Muscle layer of colon (tissue), 2 donors: ENCODE measurements around the gene SWAP70.

ENCODE experiments used
- H3K27ac ChIP-seq: one replicate; pipeline ENCODE4 v1.7.0; 2013; ENCODE audit warnings: low read depth, mild to moderate bottlenecking, low read length, moderate library complexity
- H3K27me3 ChIP-seq, 2 donors: one replicate each; pipeline ENCODE4 v1.7.0; 2013; ENCODE audit warnings: low read length in 2 of 2, mild to moderate bottlenecking in 2 of 2; ENCODE audit not compliant: insufficient read depth in 2 of 2, control insufficient read depth in 1 of 2
- H3K36me3 ChIP-seq: one replicate; pipeline ENCODE4 v1.7.0; 2013; ENCODE audit warnings: mild to moderate bottlenecking, low read length; ENCODE audit not compliant: insufficient read depth
- H3K4me1 ChIP-seq: one replicate; pipeline ENCODE4 v1.7.0; 2013; ENCODE audit warnings: mild to moderate bottlenecking, low read length; ENCODE audit not compliant: insufficient read depth
- H3K4me3 ChIP-seq, 2 donors: one replicate each; pipeline ENCODE4 v1.7.0; 2013; ENCODE audit warnings: low read length in 2 of 2, low read depth in 1 of 2, mild to moderate bottlenecking in 1 of 2, moderate library complexity in 1 of 2
- H3K9ac ChIP-seq: one replicate; pipeline ENCODE4 v1.7.0; 2013; ENCODE audit warnings: low read length
- H3K9me3 ChIP-seq: one replicate; pipeline ENCODE4 v1.7.0; 2013; ENCODE audit warnings: mild to moderate bottlenecking, low read length
- donor health status: abdominal sarcoma.
- donor health status: Adenocarcinoma of cecum.

SWAP70 gene

DNA sequence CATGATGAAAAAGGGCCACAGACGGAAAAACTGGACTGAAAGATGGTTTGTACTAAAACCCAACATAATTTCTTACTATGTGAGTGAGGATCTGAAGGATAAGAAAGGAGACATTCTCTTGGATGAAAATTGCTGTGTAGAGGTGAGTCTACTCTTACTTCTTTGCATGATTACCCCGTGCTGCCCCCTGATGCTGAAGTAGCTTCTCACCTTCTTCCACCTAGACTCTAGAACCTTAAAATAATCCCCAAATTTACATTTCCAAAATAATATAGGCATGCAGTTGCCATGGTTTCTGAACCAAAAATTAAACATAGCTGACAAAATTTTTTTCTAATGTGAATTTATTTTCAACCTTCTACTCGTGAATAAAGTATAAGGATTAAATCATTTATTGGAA, 64.2 kb downstream of the SWAP70 start:
- H3K4me1 ChIP-seq = no peaks in the 10 kb centered on the region
- H3K9me3 ChIP-seq = no peaks in the 10 kb centered on the region
- H3K27ac ChIP-seq = no peak overlapping the region
- no peaks in the 10 kb centered on the region for H3K27me3 ChIP-seq
- no peak overlapping the region for H3K9ac ChIP-seq
- peaks cover 32% of the 10 kb centered on the region for H3K36me3 ChIP-seq
- no peak overlapping the region for H3K4me3 ChIP-seq

DNA sequence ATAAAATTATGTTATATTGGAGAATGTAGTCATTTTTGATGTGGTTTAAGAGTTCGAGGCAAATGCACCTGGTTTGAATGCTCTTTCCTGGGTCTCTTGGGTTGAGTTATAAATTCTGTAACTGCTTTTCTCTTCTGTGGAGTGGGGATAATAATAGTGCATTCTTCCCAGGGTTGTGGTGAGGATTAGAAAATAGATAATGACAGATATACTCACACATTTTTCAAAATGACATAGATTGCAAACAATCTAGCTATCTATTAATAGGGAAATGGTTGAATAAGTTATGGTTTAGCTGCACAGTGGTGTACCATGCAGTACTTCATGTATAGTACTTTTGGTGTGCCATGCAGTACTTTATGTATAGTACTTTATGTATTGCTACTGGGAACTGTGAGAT, 67.4 kb downstream of the SWAP70 start:
- Histone ChIP-seq H3K36me3 (peaks cover 39% of the 10 kb centered on the region), H3K4me3 (no peak overlapping the region), H3K9me3 (no peaks in the 10 kb centered on the region), H3K9ac (no peak overlapping the region), H3K27me3 (no peaks in the 10 kb centered on the region), H3K27ac (no peak overlapping the region), H3K4me1 (no peaks in the 10 kb centered on the region)

DNA sequence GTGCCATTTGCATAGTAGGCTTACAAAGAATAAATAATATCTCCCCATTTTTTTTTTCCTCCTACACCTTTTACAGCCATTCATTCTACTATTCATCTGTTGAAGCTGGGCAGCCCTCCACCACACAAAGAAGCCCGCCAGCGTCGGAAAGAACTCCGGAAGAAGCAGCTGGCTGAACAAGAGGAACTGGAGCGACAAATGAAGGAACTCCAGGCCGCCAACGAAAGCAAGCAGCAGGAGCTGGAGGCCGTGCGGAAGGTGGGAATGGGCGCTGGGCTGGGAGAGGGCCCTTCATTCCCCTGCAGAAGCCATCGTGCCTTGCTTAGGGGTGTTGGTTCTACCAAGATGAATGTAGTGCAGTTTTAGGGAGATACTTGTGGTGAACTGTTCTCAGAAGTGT, 68.6 kb downstream of the SWAP70 start:
- Histone ChIP-seq H3K4me1 (no peaks in the 10 kb centered on the region), H3K9me3 (no peaks in the 10 kb centered on the region), H3K9ac (no peak overlapping the region), H3K4me3 (no peak overlapping the region), H3K36me3 (peaks cover 46% of the 10 kb centered on the region), H3K27ac (no peak overlapping the region), H3K27me3 (no peaks in the 10 kb centered on the region)

DNA sequence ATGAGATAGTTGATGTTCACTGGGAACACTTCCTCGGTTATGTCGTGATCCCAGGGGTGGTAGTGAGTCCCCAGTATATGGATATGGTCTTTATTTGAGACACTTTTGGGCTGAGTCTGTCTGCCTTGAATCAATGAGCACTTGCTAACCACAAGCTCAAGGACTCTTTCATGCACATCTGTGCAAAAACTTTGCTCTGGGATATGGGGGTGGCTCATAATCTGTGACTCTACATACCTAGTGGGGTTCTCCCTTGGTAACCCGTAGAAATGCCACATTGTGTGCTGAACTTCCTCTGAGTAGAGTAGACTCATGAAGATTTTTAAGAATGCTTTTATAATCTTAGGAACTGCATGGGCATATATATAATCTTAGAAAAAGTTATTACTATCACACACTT, 69.3 kb downstream of the SWAP70 start:
- peaks cover 44% of the 10 kb centered on the region for H3K36me3 ChIP-seq
- H3K9ac ChIP-seq = no peak overlapping the region
- H3K27ac ChIP-seq = no peak overlapping the region
- no peaks in the 10 kb centered on the region for H3K27me3 ChIP-seq
- H3K4me3 ChIP-seq = no peak overlapping the region
- peaks cover 4% of the 10 kb centered on the region for H3K4me1 ChIP-seq
- no peaks in the 10 kb centered on the region for H3K9me3 ChIP-seq

DNA sequence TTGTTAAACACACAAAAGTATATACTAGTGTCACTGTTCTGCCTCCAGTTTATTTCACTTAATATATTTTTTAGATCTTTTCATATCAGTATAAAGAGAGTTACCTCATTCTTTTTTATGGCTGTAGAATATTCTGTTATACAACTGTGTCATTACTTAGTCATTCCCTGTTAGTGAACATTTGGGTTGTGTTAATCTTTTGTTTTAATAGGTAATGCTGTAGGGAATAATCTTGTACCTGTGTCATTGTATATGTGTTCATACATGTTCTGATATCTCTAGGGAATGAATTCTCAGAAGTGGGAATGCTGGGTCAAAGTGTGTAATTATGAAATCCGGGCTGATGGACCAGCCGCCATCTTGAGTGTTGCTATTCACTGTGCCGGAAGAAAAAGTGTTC, 71.4 kb downstream of the SWAP70 start:
- no peaks in the 10 kb centered on the region for H3K27me3 ChIP-seq

DNA sequence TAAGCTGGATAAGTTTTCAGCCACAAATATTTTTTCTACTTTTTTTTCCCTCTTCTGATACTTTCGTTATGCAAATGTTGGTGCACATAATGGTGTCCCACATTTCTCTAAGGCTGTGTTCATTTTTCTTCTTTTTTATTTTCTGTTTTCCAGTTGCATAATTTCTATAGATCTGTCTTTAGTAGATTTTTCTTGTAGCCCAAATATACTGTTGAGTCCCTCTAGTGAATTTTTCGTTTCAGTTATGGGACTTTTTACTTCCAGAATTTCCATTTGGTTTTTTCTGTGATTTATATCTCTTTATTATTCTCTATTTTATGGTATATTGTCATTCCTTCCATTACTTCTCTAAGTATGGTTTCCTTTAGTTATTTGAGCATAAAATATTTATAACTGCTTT, 72.0 kb downstream of the SWAP70 start:
- H3K4me3 ChIP-seq = no peak overlapping the region
- H3K36me3 ChIP-seq = peaks cover 51% of the 10 kb centered on the region
- H3K9ac ChIP-seq = no peak overlapping the region
- H3K4me1 ChIP-seq = peaks cover 8% of the 10 kb centered on the region
- H3K9me3 ChIP-seq = no peaks in the 10 kb centered on the region
- H3K27ac ChIP-seq = no peak overlapping the region
- no peaks in the 10 kb centered on the region for H3K27me3 ChIP-seq

More for the DNA sequence above, 71.4 kb downstream of the SWAP70 start:
- Histone ChIP-seq H3K9ac (no peak overlapping the region), H3K4me3 (no peak overlapping the region), H3K36me3 (peaks cover 44% of the 10 kb centered on the region), H3K4me1 (peaks cover 8% of the 10 kb centered on the region), H3K27ac (no peak overlapping the region), H3K9me3 (no peaks in the 10 kb centered on the region)

DNA sequence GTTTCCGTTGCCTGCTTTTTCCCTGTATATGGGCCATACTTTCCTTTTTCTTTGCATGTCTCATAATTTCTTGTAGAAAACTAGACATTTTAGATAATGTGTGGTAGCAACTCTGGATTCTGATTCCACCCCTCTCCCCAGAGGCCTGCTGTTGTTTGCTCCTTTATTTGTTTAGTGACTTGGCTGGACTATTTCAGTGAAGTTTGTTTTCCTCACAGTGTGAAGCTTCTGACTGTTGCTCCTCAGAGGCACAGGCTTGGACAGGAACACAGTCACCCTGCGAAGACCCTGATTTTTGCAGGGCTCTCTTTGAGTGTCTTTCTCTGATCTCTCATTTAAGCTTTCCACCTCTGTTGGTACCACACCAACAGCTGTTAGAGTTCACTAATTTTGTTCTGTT, 72.5 kb downstream of the SWAP70 start:
- peaks cover 51% of the 10 kb centered on the region for H3K36me3 ChIP-seq
- peaks cover 8% of the 10 kb centered on the region for H3K4me1 ChIP-seq
- no peak overlapping the region for H3K4me3 ChIP-seq
- H3K9ac ChIP-seq = no peak overlapping the region
- H3K27ac ChIP-seq = no peak overlapping the region
- no peaks in the 10 kb centered on the region for H3K27me3 ChIP-seq
- H3K9me3 ChIP-seq = no peaks in the 10 kb centered on the region

DNA sequence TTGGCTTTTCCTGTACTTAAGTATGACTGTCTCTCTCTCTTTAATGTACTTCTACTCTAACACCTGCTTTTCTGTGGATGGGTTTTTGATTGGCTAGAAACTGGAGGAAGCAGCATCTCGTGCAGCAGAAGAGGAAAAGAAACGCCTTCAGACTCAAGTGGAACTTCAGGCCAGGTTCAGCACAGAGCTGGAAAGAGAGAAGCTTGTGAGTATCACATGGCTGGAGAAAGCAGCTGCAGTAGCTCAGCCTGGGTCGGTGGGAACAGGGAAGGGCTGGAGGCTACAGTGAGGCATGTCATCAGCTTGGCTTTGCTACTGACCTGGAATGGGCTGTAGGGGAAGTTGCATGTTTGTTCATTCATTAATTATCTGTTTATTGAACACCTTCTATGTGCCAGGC, 74.2 kb downstream of the SWAP70 start:
- H3K4me1 ChIP-seq = peaks cover 8% of the 10 kb centered on the region
- no peaks in the 10 kb centered on the region for H3K27me3 ChIP-seq
- H3K36me3 ChIP-seq = peaks cover 40% of the 10 kb centered on the region
- no peak overlapping the region for H3K9ac ChIP-seq
- H3K27ac ChIP-seq = peak overlapping the region; percentile 0
- no peak overlapping the region for H3K4me3 ChIP-seq
- no peaks in the 10 kb centered on the region for H3K9me3 ChIP-seq

DNA sequence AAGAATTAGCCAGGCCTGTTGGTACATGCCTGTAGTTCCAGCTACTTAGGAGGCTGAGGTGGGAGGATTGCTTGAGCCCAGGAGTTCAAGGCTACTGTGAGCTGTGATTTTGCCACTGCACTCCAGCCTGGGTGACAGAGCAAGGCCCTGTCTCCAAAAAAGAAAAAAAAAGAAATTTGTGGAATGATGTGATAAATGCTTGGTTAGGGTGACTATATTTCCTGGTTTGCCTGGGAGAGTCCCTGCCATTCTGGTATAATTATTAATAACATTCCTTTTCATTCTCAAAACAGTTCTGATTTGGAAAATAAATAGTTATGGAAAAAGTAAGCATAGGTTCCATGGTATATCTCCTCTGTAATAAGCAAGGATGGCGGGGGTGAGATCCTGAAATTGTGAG, 74.8 kb downstream of the SWAP70 start:
- H3K4me1 ChIP-seq = peaks cover 8% of the 10 kb centered on the region
- H3K4me3 ChIP-seq = no peak overlapping the region
- no peaks in the 10 kb centered on the region for H3K9me3 ChIP-seq
- H3K9ac ChIP-seq = no peak overlapping the region
- H3K36me3 ChIP-seq = peaks cover 36% of the 10 kb centered on the region
- H3K27ac ChIP-seq = no peak overlapping the region
- no peaks in the 10 kb centered on the region for H3K27me3 ChIP-seq

DNA sequence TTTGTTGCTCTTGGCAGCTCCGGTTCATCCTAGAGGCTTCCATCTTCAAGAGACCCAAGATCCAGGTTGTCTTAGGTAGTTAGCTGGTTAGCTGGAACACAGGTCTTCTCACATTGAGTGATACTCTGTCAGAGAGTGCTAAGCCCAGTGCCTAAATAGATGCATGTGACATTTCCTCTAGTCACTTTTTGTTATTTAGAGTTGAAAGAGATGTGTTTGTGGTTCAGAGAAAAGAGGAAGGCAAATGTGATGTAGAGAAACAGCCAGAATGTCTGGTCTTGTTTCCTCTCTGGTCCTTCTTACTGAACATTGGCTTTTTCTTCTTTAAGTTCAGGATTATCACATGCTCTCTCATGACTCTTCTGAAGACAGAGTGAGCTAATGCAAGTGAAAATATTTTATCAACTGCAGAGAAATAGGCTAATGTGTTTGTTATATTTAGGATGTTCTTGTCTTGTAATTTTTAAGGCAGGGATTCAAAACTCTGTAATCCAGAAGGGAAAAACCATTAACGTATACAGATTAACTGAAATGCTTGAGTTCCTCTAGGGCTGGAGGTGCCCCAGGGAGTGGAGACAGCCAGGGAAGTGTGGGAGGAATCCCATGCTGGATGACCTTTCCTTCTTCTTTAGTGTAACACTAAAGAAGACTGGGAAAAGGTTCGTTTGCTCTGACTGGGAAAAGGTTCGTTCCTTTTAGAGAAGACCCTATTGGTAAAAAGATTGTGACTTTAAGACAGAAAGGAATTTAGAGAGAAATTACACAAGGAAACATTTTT, 75.4 kb downstream of the SWAP70 start:
- H3K27ac ChIP-seq = no peak overlapping the region
- H3K36me3 ChIP-seq = peaks cover 36% of the 10 kb centered on the region
- H3K27me3 ChIP-seq = no peaks in the 10 kb centered on the region

DNA sequence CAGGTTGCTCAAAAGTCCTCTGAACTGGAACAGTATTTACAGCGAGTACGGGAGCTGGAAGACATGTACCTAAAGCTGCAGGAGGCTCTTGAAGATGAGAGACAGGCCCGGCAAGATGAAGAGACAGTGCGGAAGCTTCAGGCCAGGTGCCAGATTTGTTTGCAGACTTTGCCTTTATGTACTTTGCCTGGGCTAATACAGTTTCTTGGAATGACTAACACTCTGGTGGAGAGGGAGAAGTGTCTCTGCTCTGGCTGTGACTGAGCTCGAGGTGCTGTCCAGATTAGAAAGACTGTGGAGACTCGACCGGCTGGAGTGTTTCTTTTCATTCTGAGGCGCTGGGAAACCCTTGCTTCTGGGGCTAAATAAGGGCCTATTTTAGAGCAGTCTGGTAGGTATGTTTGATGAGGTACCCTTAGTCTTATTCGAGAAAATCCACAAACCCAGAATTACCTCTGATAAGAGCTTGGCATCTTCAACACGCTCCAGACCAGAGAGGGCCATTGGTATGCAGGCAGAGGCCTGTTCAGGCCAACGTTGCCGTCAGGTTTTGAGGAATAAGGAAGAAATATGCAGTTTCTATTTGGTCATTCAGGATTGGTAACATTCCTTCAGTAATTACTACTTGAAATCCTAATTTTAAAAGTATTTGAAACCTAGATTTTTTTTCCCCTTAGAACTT, 76.5 kb downstream of the SWAP70 start:
- peaks cover 8% of the 10 kb centered on the region for H3K4me1 ChIP-seq
- H3K4me3 ChIP-seq = no peak overlapping the region
- H3K27ac ChIP-seq = no peak overlapping the region
- H3K36me3 ChIP-seq = peaks cover 36% of the 10 kb centered on the region
- H3K9me3 ChIP-seq = no peaks in the 10 kb centered on the region
- H3K27me3 ChIP-seq = no peaks in the 10 kb centered on the region
- H3K9ac ChIP-seq = no peak overlapping the region

More for the DNA sequence above, 75.4 kb downstream of the SWAP70 start:
- peaks cover 8% of the 10 kb centered on the region for H3K4me1 ChIP-seq
- no peaks in the 10 kb centered on the region for H3K9me3 ChIP-seq
- no peak overlapping the region for H3K4me3 ChIP-seq
- no peak overlapping the region for H3K9ac ChIP-seq

DNA sequence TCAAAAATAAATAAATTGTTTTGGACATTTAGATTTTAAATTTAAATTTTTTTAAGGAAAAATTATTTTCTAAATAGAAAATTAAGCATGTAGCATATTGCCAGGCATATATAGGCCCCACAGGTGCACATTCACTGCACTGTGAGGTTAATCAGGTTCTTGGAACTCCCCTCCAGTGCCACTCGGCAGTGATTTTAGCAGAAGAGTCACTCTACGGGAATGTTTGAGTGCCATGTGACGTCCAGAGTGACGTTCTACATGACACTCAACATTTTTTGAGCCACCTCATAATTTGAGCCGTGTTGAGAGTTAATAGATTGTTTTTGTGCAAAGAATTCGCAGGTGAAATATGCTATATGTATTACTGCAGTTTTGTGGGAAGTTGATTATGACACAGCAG, 77.4 kb downstream of the SWAP70 start:
- Histone ChIP-seq H3K27me3 (no peaks in the 10 kb centered on the region), H3K4me3 (no peak overlapping the region), H3K27ac (no peak overlapping the region), H3K9me3 (no peaks in the 10 kb centered on the region), H3K4me1 (peaks cover 8% of the 10 kb centered on the region), H3K9ac (no peak overlapping the region), H3K36me3 (peaks cover 34% of the 10 kb centered on the region)
